ENCODE data around the gene TTC39B.
"Not testable (repeated sequence)": the region's sequence is repeated elsewhere in the genome, so short reads cannot be mapped to it uniquely, and the experiment has no call there.

TTC39B gene

DNA sequence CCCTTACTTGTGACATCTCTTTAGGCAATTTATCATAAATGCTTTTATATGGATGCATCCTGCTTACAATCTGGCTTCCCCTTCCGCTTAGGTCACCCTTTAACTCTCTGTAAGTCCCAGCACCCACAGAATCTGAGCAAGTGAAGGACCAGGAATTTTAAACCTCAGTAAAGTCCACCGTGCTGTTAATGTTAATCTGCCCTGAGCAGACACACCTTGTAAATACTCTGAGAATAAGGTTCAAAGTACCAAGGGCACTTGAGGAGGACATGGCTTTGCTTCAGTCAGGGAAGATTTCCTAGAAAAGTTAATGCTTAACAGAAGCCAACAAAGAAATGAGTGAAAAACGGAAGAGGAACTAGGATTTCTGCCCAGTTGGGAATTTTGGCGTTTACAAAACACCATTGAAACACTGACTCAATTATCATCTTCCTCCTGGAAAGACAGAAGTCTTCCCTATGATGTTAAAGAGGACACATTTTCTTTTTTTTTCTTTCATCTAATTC lies 26.4 kb upstream of the TTC39B start:
- no peak overlapping the region for H3K27ac ChIP-seq
- no peak for TF ChIP-seq EZH2 (IDR thresholded peaks at IDR 0.05)
- TF ChIP-seq POLR2AphosphoS5 (IDR thresholded peaks at IDR 0.05; ENCODE audit: borderline replicate concordance, low read depth, low read length): no peak
- TF ChIP-seq FOXP2 (optimal IDR thresholded peaks at IDR 0.05; ENCODE audit: control extremely low read depth, extremely low read length, insufficient read depth): no peak
- H3K9ac ChIP-seq (ENCODE audit: insufficient read length): no peak overlapping the region
- no peak overlapping the region for H3K4me3 ChIP-seq
- H3K36me3 ChIP-seq (ENCODE audit: insufficient read depth, low read length): no peaks in the 10 kb centered on the region
- no peak for DNase-seq (ENCODE audit: low read depth, low spot score)
- no peaks in the 10 kb centered on the region for H3K9me3 ChIP-seq (ENCODE audit: low read depth, low read length)

DNA sequence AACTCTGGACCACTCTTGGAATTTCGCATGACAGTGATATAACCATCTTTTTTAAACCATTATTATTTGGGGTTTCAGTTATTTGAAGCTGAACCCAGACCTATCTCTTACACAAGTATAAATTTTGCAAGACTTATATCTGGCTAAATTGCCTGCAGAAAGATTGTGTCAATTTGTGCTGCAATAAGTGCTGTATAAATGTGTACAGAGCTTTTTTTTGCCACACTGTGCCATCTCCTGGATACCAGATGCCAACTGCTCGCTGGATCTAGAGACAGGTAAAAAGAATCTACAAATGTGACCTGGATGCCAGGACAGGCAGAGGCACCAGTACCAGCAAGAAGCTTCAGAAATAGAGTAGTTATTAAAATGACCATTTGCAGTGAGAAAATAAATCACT lies 25.9 kb upstream of the TTC39B start:
- no peak for DNase-seq (ENCODE audit: low read depth, low spot score)
- H3K27ac ChIP-seq: no peak overlapping the region
- no peak for TF ChIP-seq POLR2AphosphoS5 (IDR thresholded peaks at IDR 0.05; ENCODE audit: borderline replicate concordance, low read depth, low read length)
- H3K9me3 ChIP-seq (ENCODE audit: low read depth, low read length): no peaks in the 10 kb centered on the region
- no peak overlapping the region for H3K4me3 ChIP-seq
- no peaks in the 10 kb centered on the region for H3K36me3 ChIP-seq (ENCODE audit: insufficient read depth, low read length)
- H3K9ac ChIP-seq (ENCODE audit: insufficient read length): no peak overlapping the region

DNA sequence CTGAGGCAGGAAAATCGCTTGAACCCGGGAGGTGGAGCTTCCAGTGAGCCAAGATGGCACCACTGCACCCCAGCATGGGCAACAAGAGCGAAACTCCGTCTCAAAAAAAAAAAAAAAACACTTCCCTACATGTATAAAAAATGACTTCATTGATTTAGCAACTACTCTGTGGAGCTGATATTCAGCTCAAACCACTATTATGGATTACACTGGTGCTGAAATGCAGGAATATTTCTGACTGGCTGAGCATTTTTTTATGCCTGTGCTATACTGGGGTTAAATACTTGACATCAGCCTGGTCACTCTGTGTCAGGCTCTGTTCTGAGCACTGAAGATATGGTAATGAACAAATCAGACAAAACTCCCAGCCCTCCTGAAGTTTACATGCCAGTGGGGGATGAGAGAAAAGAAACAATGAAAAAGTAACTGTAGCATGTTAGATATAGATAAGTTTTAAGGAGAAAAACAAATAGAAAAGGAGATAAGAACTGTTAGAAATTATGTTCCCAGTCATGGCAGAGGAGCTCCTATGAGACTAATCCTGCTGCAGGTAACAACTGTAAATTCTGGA lies 22.6 kb upstream of the TTC39B start:
- TF ChIP-seq EZH2 (IDR thresholded peaks at IDR 0.05) (no peak), FOXP2 (optimal IDR thresholded peaks at IDR 0.05; ENCODE audit: control extremely low read depth, extremely low read length, insufficient read depth) (no peak), POLR2AphosphoS5 (IDR thresholded peaks at IDR 0.05; ENCODE audit: borderline replicate concordance, low read depth, low read length) (no peak)
- Histone ChIP-seq H3K36me3 (ENCODE audit: insufficient read depth, low read length) (no peaks in the 10 kb centered on the region), H3K9me3 (ENCODE audit: low read depth, low read length) (0 out of 2 replicates have a peak, but pooled peaks cover 2% of the 10 kb centered on the region), H3K4me3 (no peak overlapping the region), H3K9ac (ENCODE audit: insufficient read length) (no peak overlapping the region), H3K27ac (no peak overlapping the region)
- DNase-seq (ENCODE audit: low read depth, low spot score): no peak

DNA sequence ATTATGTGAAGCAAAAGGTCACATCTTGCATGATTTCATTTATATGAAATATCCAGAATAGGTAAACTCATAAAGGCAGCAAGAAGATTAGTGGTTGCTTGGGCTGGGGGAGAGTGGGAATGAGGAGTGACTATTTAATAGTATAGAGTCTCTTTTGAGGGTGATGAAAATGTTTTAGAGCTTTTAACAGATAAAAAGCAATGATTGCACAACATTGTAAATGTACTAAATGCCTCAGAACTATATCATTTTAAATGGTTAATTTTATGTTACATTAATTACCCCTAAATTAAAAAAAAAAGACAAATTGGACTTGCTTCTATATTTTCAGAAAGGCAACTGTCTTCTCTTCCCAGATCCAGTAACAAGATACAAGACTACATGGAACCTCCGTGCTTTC lies 21.9 kb upstream of the TTC39B start:
- TF ChIP-seq FOXP2 (optimal IDR thresholded peaks at IDR 0.05; ENCODE audit: control extremely low read depth, extremely low read length, insufficient read depth) (no peak), POLR2AphosphoS5 (IDR thresholded peaks at IDR 0.05; ENCODE audit: borderline replicate concordance, low read depth, low read length) (no peak), EZH2 (IDR thresholded peaks at IDR 0.05) (no peak)

DNA sequence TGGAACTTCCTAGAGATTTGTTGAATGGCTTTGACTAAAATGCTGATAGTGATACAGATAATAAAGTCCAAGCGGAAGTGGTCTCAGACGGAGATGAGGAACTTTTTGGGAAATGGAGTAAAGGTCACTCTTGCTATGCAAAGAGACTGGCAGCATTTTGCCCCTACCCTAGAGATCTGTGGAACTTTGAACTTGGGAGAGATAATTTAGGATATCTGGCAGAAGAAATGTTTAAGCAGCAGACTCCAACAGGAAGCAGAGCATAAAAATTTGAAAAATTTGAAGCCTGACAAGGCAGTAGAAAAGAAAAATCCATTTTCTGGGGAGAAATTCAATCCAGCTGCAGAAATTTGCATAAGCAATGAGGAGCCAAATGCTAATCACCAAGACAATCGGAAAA lies 15.7 kb upstream of the TTC39B start:
- not testable (repeated sequence) for H3K9ac ChIP-seq (ENCODE audit: insufficient read length); H3K4me3 ChIP-seq; H3K9me3 ChIP-seq (ENCODE audit: low read depth, low read length); H3K36me3 ChIP-seq (ENCODE audit: insufficient read depth, low read length)
- H3K27ac ChIP-seq: peak overlapping the region; percentile 84
- peak; percentile 71 for DNase-seq (ENCODE audit: low read depth, low spot score)

More for the DNA sequence above, 21.9 kb upstream of the TTC39B start:
- Histone ChIP-seq H3K4me3 (no peak overlapping the region), H3K27ac (no peak overlapping the region), H3K9ac (ENCODE audit: insufficient read length) (no peak overlapping the region), H3K36me3 (ENCODE audit: insufficient read depth, low read length) (no peaks in the 10 kb centered on the region), H3K9me3 (ENCODE audit: low read depth, low read length) (0 out of 2 replicates have a peak, but pooled peaks cover 2% of the 10 kb centered on the region)
- no peak for DNase-seq (ENCODE audit: low read depth, low spot score)

DNA sequence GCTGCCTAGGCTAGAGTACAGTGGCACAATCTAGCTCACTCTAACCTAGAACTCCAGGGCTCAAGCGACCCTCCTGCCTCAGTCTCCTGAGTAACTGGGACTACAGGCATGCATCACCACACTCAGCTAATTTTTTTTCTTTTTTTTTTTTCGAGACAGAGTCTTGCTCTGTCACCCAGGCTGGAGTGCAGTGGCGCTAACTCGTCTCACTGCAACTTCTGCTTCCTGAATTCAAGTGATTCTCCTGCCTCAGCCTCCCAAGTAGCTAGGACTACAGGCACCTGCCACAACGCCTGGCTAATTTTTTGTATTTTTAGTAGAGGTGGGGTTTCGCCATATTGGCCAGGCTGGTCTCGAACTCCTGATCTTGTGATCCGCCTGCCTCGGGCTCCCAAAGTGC lies 12.6 kb upstream of the TTC39B start:
- H3K9me3 ChIP-seq (ENCODE audit: low read depth, low read length); DNase-seq (ENCODE audit: low read depth, low spot score); H3K36me3 ChIP-seq (ENCODE audit: insufficient read depth, low read length); H3K27ac ChIP-seq; H3K4me3 ChIP-seq; H3K9ac ChIP-seq (ENCODE audit: insufficient read length): not testable (repeated sequence)

DNA sequence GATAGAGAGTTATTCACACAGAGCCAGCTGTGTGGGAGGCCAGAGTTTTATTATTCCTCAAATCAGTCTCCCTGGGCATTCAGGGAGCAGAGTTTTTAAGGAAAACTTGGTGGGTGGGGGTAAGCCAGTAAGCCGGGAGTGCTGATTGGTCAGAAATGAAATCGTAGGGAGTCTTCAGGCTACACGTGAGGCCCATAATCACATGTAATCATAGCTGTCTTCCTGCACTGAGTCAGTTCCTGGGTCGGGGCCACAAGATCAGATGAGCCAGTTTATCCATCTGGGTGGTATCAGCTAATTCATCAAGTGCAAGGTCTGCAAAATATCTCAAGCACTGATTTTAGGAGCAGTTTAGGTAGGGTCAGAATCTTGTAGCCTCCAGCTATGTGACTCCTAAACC lies 10.8 kb upstream of the TTC39B start:
- Histone ChIP-seq H3K4me3 (no peak overlapping the region), H3K9ac (ENCODE audit: insufficient read length) (no peak overlapping the region), H3K27ac (no peak overlapping the region), H3K9me3 (ENCODE audit: low read depth, low read length) (no peaks in the 10 kb centered on the region), H3K36me3 (ENCODE audit: insufficient read depth, low read length) (no peaks in the 10 kb centered on the region)
- no peak for DNase-seq (ENCODE audit: low read depth, low spot score)
- TF ChIP-seq FOXP2 (optimal IDR thresholded peaks at IDR 0.05; ENCODE audit: control extremely low read depth, extremely low read length, insufficient read depth) (no peak), EZH2 (IDR thresholded peaks at IDR 0.05) (no peak), POLR2AphosphoS5 (IDR thresholded peaks at IDR 0.05; ENCODE audit: borderline replicate concordance, low read depth, low read length) (no peak)

DNA sequence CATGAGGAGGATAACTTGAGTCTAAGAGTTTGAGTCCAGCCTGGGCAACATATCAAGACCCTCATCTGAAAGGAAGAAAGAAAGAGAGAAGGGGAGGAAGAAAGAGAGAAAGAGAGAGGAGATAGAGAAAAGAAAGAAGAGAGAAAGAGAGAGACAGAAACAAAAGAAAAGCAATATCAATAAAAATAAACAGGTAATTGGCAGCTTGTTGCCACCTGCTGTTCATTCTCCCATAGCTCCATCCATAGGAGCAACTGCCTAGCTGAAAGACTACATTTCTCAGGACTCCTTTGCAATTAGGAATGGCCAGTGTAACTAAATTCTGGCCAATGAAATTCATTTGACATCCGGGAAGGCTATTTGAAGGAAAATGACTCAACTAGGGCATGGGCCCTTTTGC lies 4.6 kb upstream of the TTC39B start:
- Histone ChIP-seq H3K27ac (no peak overlapping the region), H3K9me3 (ENCODE audit: low read depth, low read length) (no peaks in the 10 kb centered on the region), H3K4me3 (no peak overlapping the region), H3K9ac (ENCODE audit: insufficient read length) (no peak overlapping the region), H3K36me3 (ENCODE audit: insufficient read depth, low read length) (no peaks in the 10 kb centered on the region)
- no peak for DNase-seq (ENCODE audit: low read depth, low spot score)
- no peak for TF ChIP-seq FOXP2 (optimal IDR thresholded peaks at IDR 0.05; ENCODE audit: control extremely low read depth, extremely low read length, insufficient read depth)
- TF ChIP-seq EZH2 (IDR thresholded peaks at IDR 0.05): no peak
- no peak for TF ChIP-seq POLR2AphosphoS5 (IDR thresholded peaks at IDR 0.05; ENCODE audit: borderline replicate concordance, low read depth, low read length)

DNA sequence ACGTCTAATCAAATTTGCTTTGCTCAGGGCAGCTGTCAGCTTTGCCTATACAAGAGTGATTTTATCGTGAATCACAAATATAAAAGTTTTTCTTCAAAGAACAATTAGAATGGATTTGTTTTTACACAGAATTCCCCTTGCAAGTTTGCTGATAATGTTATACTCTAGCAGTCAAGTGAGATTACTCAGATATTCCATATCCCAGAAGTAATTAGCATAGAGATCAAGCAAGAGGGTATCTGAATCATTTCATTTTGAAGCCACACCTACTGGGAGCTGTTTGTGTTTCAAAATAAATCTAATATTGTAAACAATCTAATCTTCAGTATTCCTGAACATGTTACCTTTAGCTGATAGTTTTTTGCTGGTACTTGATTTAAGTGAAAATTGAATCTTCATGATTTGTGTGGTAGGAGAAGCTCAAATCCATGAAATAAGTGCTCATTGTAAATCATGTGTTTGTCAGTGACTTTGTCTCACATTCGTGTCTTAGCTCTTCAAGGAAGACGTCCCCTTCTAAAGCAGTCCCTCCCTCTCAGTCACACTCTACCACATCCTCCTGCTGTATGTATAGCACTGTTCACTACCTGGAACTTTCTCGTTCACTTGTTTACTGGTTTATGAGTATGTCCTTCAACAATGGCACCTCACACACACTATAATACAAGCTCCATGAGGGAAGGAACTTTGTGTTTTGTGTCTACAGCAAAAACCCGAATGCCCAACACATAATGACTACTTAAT lies 3.3 kb upstream of the TTC39B start:
- H3K9me3 ChIP-seq (ENCODE audit: low read depth, low read length): no peaks in the 10 kb centered on the region
- H3K9ac ChIP-seq (ENCODE audit: insufficient read length): no peak overlapping the region
- no peak overlapping the region for H3K4me3 ChIP-seq
- no peak overlapping the region for H3K27ac ChIP-seq
- TF ChIP-seq EZH2 (IDR thresholded peaks at IDR 0.05) (no peak), FOXP2 (optimal IDR thresholded peaks at IDR 0.05; ENCODE audit: control extremely low read depth, extremely low read length, insufficient read depth) (no peak), POLR2AphosphoS5 (IDR thresholded peaks at IDR 0.05; ENCODE audit: borderline replicate concordance, low read depth, low read length) (no peak)
- H3K36me3 ChIP-seq (ENCODE audit: insufficient read depth, low read length): no peaks in the 10 kb centered on the region
- DNase-seq (ENCODE audit: low read depth, low spot score): no peak
